Activated naive CD4-positive, alpha-beta T cell treated with Interleukin-2 at 50 U/mL for 16 hours (primary cell): ENCODE measurements around the gene SPATA3.

ENCODE experiments used
- DNase-seq: peaks from one replicate; pipeline ENCODE4 v3.0.0-alpha.2; 2020

The SPATA3 gene

GRCh38 chr2:231032575-231033140 is 36.7 kb downstream of the SPATA3 start:
- DNase-seq, result no peak

DNA sequence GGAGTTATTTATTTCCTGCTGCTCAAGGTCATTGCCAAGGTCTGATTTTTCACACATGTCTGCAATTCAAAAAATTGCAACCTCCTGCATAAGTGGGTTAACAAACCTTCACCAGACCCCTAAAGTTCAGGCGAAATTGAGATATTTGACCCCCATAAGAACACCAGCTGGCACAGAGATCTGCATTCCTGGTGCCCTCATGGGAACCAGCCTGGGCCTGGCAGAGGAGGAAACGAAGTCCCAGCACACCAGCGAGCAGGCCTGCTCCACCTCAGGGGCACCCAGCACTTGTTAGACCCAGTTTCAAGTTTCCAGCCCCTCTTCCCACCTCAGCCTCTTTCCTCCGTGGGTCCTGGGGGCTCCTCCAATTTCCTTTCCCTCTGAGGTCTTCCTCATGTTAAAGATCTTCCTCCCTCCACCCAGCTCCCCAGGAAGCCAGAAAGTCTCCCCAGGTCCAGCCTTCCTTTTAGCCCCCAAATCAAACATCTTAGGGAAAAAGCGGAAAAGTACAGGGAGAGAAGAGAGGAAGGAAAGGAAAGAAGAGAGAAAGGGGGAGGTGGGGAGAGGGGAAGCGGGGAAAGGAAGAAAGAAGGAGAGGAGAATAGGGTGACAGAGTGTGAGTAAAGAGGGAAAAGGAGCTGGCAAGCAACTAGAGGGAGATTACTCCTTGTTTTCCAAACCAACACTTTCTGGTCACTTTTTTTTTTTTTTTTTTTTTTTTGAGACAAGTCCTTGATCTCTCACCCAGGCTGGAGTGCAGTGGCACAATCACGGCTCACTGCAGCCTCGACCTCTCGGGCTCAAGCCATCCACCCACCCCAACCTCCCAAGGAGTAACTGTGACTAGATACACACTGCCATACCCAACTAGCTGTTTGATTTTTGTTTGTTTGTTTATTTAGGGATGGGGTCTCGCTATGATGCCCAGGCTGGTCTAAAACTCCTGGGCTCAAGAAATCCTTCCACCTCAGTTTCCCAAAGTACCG is 37.5 kb downstream of the SPATA3 start:
- DNase-seq, result no peak

GRCh38 chr2:231034291-231034882 is 38.5 kb downstream of the SPATA3 start:
- DNase-seq, result no peak

GRCh38 chr2:231036131-231036530 is 40.2 kb downstream of the SPATA3 start:
- DNase-seq, result no peak

DNA sequence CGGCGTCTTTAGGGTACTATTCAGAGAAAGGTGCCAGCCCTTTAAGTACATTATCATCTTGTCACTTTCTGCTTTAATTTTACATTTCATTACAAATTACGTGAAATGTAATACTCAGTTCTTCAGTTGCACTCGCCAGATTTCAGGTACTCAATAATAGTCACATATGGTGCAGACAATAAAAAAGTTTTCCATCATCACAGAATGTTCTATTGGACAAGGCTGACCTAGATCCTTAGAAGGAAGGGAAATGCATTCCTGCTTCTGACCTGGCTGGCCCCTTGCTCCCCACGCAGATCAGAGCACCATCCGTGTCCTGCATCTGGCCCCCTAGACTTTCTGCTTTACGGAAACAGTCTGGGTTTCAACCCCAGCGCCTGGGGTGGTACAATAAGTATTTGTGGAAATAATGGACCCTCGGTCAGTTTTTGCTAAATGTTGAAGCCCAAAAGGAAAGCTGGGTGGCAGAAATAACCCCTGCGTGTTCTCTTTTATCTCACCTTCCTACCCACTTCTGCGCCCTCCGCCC is 40.7 kb downstream of the SPATA3 start:
- no peak for DNase-seq

- DNase-seq, result no peak
Observed at GRCh38 chr2:231037202-231037730, 41.3 kb downstream of the SPATA3 start, which contains the start of gene C2orf72. TSS of gene C2orf72 (plus strand) at chr2:231037523. CDS start at chr2:231037566, 43 bp downstream.

- DNase-seq, result no peak
Observed at GRCh38 chr2:231037731-231038482, 42.0 kb downstream of the SPATA3 start.

GRCh38 chr2:231038483-231039293 is 42.8 kb downstream of the SPATA3 start:
- no peak for DNase-seq

DNA sequence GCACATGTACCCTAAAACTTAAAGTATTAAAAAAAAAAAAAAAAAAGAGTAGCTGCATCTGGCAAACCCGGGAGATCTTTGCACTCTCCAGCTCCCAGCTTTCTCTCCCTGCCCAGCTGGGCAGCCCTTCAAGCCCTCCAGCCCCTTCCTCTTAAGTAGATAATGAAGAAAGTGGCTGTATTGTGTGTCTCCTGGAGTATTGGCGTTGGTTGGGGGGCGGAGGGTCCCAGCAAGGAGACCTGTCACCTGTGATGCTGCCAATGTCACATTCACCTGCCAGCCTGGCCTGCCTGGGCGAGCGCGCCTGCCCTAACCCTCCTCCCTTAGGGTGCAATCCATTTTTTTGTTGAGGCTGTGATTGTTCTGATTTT is 43.4 kb downstream of the SPATA3 start:
- no peak for DNase-seq

DNA sequence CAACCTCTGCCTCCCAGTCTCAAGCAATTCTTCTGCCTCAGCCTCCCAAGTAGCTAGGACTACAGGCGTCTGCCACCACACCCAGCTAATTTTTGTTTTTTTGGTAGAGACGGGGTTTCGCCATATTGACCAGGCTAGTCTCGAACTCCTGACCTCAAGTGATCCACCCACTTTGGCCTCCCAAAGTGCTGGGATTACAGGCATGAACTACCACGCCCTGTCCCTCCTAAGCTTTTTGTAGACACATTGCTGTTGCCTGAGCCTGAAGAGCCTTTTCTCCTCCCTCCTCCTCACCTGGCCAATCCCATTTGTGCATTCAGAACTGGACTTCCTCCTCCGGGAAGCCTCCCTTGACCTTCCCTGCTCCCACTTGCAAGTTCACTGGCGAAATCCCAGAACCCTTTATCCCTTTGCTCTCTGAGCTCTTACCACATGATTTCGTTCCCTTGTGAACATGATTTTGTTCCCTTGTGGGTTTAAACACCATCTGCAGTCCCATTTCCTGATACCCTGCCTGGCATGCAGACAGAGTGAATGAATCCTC is 44.0 kb downstream of the SPATA3 start:
- no peak for DNase-seq

- DNase-seq, result no peak
Observed at GRCh38 chr2:231041061-231041689, 45.3 kb downstream of the SPATA3 start.

DNA sequence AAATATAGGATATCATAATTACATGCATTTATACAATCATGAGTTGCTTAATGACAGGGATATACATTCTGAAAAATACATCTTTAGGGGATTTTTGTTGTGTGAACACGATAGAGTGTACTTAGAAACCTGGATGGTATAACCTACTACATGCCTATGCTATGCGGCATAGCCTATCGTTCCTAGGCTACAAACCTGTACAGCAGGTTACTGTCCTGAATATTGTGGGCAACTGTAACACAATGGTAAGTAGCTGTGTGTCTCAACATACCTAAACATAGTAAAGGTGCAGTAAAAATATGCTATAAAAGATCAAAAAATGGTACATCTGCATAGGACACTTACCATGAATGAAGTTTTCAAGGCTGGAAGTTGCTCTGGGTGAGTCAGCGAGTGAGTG is 47.9 kb downstream of the SPATA3 start:
- no peak for DNase-seq

GRCh38 chr2:231046916-231047273 is 51.0 kb downstream of the SPATA3 start:
- DNase-seq, result no peak

DNA sequence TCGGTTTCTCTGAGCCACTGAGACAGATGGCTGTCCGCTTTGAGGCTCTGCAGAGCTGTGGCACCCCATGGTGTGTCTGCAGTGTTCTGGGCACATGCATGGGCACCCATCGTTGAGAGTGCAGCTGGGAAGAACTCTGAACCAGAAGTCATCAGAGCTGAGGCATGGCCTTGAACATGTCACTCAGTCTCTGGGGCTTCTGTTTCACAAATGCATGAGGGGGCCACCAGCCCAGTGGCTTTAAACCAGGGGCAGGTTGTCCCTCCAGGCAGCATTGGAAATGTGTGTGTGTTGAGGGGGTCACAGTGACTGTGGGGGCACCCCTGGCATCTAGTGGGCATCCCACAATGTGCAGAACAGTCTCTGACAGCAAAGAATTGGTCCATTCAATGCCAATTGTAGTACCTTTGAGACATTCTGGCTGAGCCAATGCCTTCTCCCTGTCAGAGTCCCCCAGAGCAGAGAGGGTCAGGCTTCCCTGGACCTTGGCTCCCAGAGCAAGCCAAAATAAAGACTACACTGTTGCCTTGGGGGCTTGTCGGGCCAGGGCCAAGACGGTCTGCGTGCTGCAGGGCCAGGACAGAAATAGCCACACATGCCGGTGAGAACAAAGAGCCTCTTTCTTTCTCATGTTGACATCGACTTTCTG is 51.5 kb downstream of the SPATA3 start:
- no peak for DNase-seq

GRCh38 chr2:231047923-231048915 is 52.3 kb downstream of the SPATA3 start:
- DNase-seq, result no peak

- no peak for DNase-seq
Observed at GRCh38 chr2:231049286-231050017, 53.5 kb downstream of the SPATA3 start.

- DNase-seq, result no peak
Observed at GRCh38 chr2:231050018-231050901, 54.3 kb downstream of the SPATA3 start.
